ENCODE measurements around the gene PDZRN4.
"Not testable (repeated sequence)": the region's sequence is repeated elsewhere in the genome, so short reads cannot be mapped to it uniquely, and the experiment has no call there.

Gene PDZRN4

DNA sequence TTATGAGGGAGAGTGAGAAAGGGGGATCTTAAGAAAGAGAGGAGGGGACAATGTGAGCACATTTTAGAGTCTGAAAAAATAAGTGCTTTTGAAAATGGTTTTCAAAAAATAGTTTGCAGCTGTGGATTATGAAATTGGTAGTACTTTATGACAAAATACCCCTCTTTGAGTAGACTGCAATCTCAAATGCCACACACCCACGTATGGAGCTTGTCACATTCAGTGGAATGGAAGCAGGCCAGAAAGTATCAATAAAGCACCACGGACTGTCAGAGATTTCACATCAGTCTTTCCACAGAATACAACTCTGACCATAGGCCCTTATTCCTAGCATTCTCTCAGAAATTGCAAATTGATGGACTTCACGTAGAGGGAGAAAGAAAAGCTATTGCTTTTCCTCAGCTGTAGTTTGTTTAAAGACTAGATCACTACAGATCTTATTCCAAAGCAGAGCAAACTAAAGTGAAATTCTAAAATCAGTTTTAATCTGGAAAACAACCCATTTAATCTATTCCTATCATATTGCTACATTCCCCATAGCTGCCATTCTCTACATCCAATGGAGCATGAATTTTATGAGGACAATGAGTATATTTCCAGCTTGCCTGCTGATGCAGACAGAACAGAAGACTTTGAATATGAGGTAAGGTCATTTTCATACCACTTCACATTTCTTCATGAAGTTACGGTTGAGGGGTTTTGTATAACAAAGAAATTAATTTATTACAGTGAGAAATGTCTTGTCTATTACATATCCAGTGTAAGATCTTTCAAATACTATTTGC is 321.3 kb downstream of the PDZRN4 start:
- no peak for DNase-seq (ENCODE audit: low read depth in 2 of 2)

DNA sequence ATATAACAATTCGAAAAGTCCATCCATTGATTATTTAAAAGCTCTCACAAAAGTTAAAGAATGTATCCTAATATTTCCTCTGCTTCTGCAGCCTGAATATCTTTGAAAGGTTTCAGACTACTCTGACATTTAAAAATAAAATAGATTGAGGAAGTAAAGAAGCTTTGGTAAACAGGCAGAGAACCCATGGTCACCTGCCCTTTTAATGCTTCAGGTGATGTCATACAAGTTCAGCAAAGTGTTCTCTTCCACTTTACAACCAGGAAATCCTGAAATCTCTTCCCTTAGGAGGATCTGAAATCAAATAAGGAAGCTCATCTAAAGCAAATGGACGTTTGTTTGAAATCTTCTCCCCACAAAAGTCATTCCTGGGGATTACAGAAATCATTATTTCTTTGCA is 322.4 kb downstream of the PDZRN4 start:
- DNase-seq (ENCODE audit: low read depth in 2 of 2), result no peak

DNA sequence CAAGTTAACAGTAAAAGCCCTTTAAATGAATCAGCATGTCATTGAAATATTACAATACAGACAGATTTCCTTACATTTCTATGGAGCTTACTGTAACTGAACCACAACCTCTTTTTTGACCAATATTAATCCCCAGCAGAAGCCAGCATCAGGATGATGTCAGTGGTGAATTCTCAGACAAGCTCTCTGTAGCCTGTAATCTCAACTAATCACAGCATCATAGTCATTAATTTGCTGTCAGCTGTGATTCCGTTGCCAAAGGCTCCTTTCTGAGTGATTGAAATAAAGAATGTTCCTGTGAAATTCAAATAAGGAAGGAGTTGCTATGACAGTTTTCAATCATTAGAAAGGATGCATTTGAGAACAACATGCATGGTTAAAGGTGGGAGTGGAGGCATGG is 323.1 kb downstream of the PDZRN4 start:
- no peak for DNase-seq (ENCODE audit: low read depth in 2 of 2)

DNA sequence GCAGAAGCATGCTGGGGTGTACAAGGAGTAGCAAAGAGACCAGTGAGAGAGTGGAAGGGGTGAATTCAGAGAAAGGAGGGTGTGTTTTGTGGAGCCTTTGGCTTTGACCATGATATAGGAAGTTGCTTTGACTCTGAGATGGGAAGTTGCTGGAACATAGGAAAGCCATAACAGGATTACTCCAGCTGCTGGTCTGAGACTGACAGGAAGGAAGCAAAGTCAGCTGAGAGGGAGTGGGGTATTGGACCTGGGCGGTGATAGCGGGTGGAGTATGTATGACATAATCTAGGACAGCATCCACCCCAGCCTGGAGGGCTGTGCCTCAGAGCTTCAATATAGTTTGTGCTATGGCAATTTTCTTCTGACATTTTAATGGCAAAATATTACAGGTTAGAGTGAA is 324.4 kb downstream of the PDZRN4 start:
- no peak for DNase-seq (ENCODE audit: low read depth in 2 of 2)

DNA sequence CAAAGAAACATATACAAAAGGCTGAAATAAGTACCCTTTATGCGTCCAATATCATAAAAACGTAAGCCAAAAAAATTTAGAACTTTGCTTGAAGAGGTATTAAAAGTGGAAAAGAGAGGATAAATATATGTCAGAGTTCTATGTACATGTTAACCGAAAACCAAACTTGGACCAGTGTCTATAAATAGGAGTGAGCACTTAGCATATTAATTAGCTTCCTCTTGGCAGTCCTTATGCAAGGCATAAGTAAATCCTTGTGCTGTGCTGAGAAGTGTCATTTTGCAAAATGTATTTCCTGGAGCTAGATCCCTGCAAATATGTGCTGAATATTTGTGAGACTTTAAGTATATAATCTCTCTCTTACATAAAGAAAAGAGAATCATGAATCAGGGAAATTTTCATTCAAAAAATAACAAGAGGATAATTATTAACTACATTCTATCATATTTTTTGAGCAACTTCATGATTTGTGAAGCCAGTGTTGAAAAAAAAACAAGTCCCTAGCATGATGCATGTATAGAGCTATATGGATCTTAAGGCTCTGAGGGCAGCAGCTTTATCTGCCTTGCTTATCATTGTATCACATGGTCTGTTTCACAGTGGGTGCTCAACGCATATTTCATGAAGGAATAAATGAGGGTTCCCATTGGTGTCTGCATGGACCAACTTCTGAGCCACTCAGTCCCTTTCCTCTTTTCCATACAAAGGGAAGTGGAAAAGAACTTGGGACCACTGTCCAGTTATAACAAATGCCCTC is 326.1 kb downstream of the PDZRN4 start:
- no peak for DNase-seq (ENCODE audit: low read depth in 2 of 2)

DNA sequence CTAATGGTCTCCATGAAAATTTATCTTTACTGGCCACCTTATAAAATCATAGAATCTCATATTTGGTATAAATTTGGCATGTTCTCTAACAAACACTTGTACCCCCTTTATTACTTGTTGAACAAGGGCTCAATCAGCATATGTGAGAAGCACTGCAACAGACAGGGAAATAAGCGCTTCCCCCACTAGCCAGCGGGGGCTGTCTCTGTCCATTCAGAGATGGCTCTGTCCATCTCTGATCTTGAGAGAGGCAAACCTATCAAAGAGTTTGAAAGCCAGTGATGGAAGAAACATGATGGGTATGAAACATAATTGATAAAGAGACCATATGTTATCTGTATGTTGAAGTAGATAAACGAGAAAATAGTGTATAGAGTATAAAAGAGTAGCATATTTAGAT is 326.8 kb downstream of the PDZRN4 start:
- no peak for DNase-seq (ENCODE audit: low read depth in 2 of 2)

DNA sequence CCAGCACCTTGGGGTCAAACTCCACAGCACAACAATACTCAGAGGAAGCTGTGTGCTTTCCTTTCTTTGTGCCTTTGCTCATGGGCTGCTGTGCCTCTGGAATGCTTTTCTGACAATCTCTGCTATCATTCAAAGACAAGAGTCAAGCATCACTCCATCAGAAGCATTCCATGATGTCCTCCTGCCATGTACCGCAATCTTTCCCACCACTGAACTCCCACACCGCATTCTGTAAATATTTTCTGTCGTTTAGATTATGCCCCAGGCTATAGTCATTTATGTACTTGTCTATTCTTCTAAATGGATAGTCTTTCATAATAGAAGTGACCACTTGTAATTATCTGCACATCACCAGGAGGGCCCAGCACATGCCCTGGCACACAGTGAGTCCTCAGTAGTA is 327.8 kb downstream of the PDZRN4 start:
- DNase-seq (ENCODE audit: low read depth in 2 of 2), result no peak

DNA sequence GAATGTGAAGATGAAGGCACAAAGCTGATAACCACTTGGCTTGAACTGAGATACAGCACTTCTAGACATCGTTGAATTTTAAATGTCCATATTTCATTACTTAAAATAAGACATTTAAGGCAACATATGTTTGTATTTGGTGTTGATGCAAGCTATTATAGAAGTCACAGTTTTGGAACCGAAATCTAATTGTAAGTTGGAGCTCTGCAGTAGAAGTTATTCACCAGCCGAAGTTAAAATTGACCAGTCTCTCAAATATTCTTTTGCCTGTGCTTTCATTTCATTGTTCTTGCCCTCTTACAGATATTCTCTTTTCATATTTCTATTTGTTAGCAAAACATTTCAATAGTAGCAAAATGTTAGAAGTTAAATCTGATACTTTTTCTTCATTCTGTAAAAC is 332.7 kb downstream of the PDZRN4 start:
- no peak for DNase-seq (ENCODE audit: low read depth in 2 of 2)

DNA sequence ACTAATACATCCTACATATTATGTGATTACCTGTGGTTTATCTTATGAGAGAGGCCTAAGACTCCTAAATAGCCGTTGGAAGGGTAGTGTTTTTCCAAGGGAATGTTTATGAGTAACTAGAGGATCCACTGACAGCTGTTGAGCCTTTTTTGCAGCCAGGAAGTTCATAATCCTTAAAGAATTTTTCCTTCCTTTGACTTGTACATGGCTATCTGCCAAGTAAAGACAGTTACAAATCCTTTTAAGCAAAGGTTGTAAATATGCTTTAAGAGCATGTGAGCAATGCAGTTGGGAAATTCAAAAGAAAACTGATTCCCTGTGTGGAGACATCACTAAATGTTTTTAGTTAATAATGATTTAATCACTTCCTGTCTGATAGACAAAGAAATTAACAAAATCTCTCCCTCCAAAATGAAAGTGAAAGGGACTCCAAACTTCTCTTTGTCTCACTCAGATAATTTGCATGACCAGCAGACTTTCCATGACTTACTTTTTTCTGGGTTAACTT is 333.8 kb downstream of the PDZRN4 start:
- DNase-seq (ENCODE audit: low read depth in 2 of 2), result no peak

DNA sequence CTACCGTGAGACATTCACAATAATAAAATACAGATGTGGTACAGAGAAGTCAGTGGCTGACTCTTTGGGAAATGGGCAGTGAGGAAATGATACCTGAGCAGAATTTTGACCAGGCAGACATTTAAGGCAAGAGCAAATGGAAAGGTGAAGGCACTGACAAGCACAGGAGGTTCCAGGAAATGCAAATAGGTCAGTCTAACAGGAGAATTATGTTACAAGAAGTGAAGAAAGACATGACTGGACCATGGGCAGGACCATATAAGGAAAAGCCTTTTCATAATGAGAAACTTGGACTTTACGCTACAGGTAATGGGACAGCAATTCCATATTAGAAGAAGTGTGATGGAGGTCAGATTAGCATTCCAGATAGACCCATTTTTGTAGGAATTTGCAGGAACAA is 338.9 kb downstream of the PDZRN4 start:
- DNase-seq (ENCODE audit: low read depth in 2 of 2), result no peak

DNA sequence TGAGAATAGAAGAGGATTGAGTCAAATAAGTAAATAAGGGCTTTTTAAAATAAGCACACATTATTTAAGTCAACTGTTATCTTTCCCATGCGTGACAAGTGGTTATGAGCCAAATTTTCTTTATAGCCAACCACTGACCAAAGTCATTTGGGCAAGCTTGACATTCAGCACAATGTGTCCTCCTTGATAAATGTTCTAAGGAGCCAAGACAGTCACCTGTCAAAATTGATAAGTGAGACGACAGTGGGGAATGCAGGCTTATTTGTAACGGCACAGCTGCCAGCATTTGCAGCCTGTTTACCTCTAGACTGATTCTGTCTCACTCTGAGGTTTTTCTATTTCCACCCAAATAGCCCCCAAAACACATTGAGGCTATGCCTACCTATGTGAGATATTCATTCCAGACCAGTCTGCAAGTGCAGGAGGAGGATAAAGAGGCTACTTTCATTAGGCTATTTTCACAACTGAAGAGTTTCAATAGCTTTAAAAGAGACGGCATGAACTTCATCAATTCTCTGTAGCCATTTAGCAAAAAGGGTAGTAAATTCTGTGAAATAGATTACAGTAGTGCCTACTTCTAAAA is 339.5 kb downstream of the PDZRN4 start:
- no peak for DNase-seq (ENCODE audit: low read depth in 2 of 2)

DNA sequence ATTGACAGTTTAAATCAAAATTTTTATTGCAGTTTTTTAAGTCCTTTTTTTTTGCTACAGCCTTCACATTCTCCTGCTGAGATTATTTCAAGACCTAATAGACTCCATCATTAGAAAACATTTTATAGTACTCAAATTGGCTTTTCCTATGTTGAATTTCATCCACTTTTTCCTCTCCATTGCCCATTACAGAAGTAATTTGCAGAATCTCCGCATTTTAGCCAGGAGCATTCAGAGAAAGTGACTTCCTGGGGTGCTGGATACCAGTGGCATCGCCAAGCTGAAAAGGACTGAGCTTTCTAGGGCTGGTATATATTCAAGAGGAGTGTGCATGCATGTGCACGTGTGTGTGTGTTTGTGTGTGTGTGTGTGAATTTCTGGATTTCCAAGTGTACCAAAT is 340.8 kb downstream of the PDZRN4 start:
- DNase-seq (ENCODE audit: low read depth in 2 of 2), result no peak

DNA sequence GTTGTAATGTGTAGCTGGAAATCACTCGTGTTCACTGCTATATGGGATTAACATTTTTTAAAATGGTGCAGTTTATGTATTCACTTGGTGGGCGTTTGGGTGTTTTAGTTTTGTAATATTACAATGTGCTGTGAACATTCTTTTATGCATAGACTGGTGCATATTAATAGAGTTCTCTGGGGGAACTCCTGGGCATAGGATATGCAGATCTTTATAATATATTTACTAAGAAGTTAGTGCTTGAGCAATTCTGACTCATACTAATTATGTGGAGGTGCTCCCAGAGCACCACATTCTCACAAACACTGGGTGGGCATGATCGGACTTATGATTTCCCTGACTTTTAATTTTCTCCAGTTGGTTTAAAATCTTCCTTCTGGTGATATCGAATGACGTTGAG is 342.3 kb downstream of the PDZRN4 start:
- no peak for DNase-seq (ENCODE audit: low read depth in 2 of 2)

DNA sequence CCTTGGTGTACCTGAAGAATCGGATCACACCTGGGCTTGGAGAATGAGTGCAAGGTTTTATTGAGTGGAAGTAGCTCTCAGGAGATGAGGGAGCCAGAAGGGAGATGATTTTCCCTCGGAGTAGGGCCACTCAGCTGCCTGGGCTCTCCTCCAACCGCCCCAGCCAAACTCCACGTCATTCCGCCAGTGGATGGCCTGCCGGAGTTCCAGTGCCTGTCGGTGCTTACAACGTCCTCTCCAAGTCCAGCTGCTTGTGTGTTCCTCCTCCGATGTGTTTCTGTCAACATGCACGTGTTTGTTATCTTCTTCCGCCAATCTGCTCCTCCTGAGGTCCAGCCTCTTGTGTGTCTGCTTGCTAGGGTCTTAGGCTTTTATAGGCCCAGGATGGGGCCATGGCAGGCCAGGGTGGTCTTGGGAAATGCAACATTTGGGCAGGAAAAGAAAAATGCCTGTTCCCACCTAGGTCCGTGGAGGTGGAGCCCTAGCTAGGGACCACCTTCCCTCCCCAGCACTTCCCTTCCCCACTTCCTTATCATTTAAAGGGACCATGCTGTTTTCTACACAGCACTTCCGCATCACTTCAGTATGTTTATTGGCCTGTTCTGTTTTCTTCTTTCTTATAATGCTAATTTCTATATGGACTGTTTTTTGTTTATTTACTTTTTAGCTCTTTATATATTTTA is 343.2 kb downstream of the PDZRN4 start:
- no peak for DNase-seq (ENCODE audit: low read depth in 2 of 2)

DNA sequence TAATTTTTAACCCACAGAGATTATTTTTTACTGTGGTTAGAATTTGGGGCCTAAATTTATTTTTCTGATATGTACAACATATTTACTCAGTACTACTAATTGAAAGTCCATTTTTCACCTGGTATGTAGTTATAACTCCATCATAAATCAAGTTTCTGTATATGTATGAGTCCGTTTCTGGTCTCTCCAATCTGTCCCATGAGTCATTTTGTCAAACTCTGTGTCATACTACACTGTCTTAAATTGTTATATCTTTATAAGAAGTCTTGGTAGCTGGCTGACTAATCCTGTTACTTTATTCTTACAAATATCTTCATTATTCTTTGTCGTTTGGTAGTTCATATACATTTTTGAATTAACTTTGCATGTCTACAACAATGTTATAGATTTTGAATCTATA is 344.0 kb downstream of the PDZRN4 start:
- no peak for DNase-seq (ENCODE audit: low read depth in 2 of 2)

DNA sequence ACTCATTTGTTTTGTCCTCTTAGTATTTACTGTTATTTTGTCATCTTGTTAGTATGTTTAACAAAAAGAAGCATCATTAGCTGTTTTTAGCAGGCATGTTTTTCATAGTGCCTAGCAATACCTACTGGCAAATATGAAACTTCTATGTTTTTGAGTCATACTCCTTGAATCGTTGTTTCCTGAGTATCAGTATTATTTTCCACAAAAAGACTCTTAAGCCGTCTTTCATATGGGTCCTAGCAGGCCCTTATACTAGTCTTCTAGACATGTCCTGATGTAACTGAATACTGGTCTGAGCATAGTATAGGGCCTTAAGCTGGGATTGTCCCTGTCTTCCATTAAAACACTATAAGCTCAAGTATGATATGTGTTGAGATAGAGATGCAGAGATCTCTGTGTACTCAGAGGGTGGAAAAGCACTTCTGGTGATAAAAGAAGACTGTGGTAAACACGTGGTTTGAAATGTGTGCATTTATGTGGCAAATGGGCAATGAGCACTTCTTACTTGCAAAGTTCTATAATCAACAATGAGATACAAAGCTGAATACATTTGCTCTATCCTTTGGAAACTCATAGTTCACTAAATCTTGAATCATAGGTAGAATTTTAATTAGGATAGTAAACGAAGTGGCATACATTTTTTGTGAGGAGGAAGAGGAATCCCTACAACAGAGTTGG is 348.8 kb downstream of the PDZRN4 start:
- DNase-seq (ENCODE audit: low read depth in 2 of 2), result no peak

DNA sequence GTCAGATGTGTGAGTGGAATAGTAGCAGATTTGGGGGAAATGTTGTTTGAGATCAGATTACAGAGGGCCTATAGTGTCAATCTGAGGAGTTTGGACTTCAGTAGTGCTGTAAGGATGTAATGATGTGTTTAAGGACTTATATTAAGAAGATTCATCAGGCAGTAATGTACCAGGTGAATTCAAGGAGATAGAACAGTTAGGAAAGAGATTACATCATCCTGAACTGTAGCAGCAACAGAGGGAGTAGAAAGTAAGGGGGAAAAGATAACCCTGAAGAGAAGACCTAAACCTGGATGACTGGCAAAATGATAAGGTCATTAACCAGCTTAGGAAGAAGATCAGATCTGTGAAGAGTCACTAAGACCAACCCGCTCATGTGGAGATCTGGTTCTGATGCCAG is 349.4 kb downstream of the PDZRN4 start:
- DNase-seq (ENCODE audit: low read depth in 2 of 2), result no peak

DNA sequence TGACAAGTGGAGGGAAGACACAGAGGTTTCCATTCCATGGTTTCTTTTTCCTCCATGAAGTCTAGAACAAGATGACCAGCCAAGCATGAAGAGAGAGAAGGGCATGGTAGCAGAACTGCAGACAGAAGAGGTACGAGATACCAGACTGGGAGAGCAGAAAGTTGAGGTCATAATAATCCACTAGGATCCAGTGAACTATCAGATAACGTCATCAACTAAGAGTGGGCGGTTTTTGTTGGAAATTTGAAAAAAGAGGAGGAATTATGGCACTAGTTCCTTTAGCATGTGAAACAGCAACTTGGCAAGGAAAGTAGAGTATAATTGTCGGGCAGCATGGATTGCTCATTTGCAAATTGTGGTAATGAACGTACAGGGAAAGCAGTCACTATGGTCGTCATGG is 357.6 kb downstream of the PDZRN4 start:
- no peak for DNase-seq (ENCODE audit: low read depth in 2 of 2)

DNA sequence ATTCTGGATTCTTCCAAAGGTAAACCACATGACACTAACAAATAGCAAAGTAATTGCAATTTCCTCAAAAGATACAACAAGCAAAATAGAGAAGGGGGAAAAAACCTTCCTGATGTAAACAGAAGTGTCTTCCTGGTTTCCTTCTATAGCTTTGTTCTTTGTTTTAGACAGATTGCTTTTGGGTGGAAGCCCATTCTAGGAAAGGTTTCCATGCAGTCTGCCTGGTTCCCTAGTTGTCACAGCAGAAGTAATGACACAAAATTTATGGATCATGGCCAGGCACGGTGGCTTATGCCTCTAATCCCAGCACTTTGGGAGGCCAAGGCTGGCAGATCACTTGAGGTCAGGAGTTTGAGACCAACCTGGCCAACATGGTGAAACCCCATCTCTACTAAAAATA is 359.0 kb downstream of the PDZRN4 start:
- DNase-seq (ENCODE audit: low read depth in 2 of 2), result not testable (repeated sequence)

DNA sequence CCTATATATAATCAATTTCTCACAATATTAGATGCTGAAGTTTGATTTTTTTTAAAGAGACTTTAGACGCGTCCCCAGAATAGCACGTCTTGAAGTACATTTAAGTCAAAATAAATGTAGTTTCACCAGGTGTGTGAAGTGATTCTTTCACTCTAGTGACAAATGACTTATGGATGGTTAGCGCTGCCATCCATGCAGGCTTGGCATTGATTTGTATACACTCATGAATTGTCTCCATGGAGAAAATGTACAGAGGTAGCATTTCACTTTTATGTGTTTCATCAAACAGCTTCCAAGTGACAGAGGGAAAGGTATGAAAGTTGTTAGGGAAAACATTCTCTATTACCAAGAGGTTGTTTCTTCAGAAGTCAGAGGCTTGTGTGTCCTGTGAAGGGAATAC is 360.8 kb downstream of the PDZRN4 start:
- no peak for DNase-seq (ENCODE audit: low read depth in 2 of 2)

DNA sequence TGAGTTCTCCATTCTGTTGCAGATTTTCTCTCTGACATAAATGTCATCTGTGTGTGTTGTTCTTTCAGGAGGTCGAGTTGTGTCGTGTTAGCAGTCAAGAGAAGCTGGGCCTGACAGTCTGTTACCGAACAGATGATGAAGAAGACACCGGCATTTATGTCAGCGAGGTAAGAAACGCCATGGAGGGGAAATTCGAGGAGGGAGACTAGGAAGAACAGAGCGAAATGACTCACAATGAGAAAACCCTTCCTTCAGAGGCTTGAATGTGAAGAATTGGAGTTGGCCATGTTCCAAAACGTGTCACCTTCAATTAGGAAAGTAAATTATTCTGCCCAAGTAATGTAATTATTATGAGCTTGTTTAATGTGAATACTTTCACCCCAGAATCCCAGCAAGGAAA is 364.5 kb downstream of the PDZRN4 start:
- no peak for DNase-seq (ENCODE audit: low read depth in 2 of 2)

DNA sequence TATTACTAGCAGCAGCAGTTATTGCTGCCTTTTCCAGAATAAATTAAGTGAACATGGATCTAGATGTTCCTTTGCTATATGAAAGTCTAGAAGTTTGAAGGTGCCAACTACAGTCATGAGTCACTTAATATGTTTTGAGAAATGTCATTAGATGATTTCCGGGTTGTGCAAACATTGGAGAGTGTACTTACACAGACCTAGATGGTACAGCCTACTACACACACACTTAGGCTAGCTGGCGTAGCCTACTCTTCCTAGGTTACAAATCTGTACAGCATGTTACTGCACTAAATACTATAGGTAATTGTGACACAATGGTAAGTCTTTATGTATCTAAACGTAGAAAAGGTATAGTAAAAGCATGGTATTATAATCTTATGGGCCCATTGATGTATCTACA is 368.1 kb downstream of the PDZRN4 start:
- no peak for DNase-seq (ENCODE audit: low read depth in 2 of 2)

Measured in stimulated activated CD8-positive, alpha-beta memory T cell treated with anti-CD3 and anti-CD28 coated beads, Interleukin-15, amount 100 ng/mL, for 48 hours (primary cell).